Cardiac fibroblast (primary cell): ENCODE results near the gene BAIAP2L1.
"Not testable (repeated sequence)": the region's sequence is repeated elsewhere in the genome, so short reads cannot be mapped to it uniquely, and the experiment has no call there.

Experiments used
- DNase-seq, 2 donors: peaks; one replicate each; pipeline versions ENCODE4 v3.0.0 to v3.0.0-alpha.2; 2010; ENCODE audit warnings: low read depth in 2 of 2
- H3K4me3 ChIP-seq, 2 donors: replicated peaks in 1 of 2; 1 replicate in 1 of 2; 2 replicates in 1 of 2; pipeline ENCODE4 v1.5.1; 2011; ENCODE audit warnings: low read depth in 2 of 2, low read length in 2 of 2, mild to moderate bottlenecking in 2 of 2, moderate library complexity in 1 of 2
- TF ChIP-seq, protein P1 (sequence below): IDR thresholded peaks from one replicate; pipeline ENCODE4 v1.5.1; 2011; ENCODE audit warnings: low read depth, mild to moderate bottlenecking, low read length, inconsistent platforms

BAIAP2L1 gene

DNA sequence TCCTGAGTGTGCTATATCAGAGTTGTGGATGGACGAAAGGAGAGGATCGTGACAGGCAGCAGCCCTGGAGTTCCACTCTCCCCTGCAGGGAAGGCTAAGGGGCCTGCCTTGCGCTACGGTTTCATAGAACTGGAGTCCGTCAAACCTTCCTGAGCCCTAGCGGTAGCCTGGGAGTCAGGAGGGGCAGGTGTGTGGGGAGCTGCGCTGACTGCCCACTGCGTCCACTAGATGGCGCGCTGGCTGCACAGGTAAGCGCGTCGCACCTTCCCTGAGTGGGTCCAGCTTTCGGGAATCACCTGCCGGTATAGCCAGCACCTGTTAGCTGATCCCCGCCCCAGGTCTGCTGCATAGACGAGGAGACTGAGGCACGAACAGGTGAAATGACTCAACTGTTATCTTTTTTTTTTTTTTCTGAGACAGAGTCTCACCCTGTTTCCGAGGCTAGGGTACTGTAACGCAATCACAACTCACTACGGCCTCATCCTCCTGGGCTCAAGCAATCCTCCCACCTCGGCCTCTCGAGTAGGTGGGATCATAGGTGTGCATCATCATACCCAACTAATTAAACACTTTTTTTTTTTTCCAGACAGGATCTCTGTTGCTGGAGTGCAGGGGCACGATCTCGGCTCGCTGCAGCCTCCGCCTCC is 20.2 kb upstream of the BAIAP2L1 start:
- TF ChIP-seq, protein P1, sequence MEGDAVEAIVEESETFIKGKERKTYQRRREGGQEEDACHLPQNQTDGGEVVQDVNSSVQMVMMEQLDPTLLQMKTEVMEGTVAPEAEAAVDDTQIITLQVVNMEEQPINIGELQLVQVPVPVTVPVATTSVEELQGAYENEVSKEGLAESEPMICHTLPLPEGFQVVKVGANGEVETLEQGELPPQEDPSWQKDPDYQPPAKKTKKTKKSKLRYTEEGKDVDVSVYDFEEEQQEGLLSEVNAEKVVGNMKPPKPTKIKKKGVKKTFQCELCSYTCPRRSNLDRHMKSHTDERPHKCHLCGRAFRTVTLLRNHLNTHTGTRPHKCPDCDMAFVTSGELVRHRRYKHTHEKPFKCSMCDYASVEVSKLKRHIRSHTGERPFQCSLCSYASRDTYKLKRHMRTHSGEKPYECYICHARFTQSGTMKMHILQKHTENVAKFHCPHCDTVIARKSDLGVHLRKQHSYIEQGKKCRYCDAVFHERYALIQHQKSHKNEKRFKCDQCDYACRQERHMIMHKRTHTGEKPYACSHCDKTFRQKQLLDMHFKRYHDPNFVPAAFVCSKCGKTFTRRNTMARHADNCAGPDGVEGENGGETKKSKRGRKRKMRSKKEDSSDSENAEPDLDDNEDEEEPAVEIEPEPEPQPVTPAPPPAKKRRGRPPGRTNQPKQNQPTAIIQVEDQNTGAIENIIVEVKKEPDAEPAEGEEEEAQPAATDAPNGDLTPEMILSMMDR: peak; percentile 93
- peak; percentile 36 to 40 for DNase-seq

DNA sequence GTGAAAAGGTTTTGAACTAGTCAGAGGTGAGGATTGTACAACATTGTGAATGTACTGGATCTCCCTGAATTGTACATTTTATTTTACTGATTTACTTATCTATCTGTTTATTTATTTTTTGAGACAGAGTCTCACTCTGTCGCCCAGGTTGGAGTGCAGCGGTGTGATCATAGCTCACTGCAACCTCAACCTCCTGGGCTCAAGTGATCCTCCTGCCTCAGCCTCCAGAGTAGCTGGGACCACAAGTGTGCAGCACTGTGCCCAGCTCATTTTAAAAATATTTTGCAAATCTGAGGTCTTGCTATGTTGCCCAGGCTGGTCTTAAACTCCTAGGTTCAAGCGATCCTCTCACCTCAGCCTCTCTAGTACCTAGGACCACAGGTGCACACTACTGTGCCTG is 19.1 kb upstream of the BAIAP2L1 start:
- DNase-seq, H3K4me3 ChIP-seq: not testable (repeated sequence)

More for the DNA sequence above, 20.2 kb upstream of the BAIAP2L1 start:
- H3K4me3 ChIP-seq: no peak overlapping the region

DNA sequence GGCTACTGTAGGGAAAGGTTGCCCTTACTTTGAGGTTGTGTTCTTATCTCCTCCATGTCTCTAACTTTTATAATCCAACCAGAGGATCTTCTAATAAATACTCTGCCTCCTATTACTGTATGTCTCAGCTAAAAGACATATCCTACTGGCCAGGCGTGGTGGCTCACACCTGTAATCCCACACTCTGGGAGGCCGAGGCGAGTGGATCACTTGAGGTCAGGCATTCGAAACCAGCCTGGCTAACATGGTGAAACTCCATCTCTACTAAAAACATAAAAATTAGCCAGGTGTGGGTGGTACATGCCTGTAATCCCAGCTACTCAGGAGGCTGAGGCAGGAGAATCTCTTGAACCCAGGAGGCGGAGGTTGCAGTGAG is 18.4 kb upstream of the BAIAP2L1 start:
- not testable (repeated sequence) for DNase-seq, H3K4me3 ChIP-seq

DNA sequence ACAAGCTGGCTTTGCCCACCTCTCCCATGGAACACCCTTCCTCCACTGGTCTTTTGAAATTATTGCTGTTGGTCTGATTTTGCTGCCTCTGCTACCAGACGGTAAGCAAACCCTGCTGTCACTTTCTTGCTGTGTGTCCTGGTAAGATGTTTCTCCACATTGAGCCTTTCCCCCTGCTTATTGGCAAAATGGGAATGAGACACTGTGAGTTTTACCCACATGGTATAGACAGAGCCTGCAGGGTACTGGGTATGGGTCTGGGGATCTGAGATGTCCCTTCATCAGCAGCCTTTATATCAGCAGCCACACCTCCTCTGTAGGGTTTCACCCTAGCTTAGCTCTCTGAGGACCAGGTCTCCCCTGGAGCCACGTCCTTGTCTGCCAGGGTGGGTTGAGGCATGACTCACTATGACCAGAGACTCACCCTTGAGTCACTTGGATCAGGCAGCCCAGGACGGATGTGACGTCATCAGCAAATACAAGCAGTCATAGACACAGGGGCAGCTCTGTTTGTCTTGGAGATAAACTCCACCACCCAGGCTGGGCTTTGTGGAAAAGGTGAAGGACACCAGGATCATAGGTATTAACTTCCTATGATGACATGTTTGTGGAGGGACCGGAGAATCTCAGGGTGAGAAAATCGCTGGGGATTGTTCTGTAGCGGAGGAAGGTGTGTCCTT is 17.9 kb upstream of the BAIAP2L1 start:
- peak; percentile 91 to 98 for DNase-seq
- TF ChIP-seq, protein P1: no peak
- no peak overlapping the region for H3K4me3 ChIP-seq

DNA sequence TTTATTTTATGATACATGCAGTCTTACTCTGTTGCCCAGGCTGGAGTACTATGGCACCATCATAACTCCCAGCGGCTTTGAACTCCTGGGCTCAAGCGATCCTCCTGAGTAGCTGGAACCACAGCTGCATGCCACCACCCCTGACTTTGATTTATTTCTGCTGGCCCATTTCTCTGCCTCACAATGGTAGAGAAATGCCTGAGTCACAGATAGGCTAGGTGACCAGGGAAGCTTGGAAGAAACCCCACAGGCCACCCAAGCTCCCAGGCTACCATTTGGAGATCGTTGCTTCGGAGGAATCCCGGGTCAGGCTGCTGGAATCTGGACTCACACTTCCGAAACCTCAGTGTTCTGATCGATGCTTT is 17.4 kb upstream of the BAIAP2L1 start:
- DNase-seq: peak in 1 of 2 donors; percentile 59
- TF ChIP-seq, protein P1: no peak
- H3K4me3 ChIP-seq: no peak overlapping the region

DNA sequence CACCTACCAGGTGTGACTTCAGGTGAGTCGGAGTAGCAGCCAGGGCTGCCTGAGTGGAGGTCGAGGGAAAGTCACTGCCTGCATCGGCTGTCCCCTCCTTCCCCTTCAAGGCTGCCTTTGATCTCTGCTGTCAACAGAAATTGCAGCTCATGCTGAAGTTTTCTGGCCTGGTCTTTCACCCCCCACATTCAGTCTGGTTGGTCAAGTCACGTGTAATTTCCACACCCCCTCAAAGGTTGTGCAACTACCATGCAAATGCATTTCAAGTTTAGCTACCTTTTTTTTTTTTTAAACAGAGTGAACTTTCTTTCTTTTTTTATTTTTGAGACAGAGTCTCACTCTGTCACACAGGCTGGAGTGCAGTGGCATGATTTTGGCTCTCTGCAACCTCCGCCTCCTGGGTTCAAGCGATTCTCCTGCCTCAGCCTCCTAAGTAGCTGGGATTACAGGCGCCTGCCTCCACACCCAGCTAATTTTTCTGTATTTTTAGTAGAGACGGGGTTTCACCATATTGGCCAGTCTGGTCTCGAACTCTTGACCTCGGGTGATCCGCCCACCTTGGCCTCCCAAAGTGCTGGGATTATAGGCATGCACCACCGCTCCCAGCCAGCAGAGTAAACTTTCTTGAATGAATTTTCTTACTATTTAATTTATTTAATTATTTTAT is 16.8 kb upstream of the BAIAP2L1 start:
- H3K4me3 ChIP-seq: not testable (repeated sequence)
- DNase-seq: peak; percentile 64 to 76

DNA sequence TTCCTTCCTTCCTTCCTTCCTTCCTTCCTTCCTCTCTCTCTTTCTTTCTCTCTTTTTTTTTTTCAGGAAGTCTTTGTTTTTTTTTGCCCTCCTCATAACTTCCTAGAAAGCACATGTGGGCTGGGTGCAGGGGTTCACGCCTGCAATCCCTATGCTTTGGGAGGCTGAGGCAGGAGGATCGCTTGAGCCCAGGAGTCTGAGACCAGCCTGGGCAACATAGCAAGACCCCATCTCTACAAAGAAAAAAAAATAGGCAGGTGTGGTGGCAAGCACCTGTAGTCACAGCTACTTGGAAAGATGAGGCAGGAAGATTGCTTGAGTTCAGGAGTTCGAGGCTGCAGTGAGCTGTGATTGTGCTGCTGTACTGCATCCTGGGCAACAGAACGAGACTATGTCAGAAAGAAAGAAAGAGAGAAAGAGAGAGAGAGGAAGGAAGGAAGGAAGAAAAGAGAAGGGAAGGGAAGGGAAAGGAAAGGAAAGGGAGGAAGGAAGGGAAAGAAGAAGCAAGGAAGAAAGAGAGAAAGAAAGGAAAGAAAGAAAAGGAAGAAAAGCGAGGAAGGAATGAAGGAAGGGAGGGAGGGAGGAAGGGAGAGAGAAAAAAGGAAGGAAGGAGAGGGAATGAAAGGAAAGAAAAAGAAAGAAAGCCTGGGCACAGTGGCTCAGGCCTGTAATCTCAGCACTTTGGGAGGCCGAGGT is 13.5 kb upstream of the BAIAP2L1 start:
- no peak for DNase-seq
- TF ChIP-seq, protein P1: no peak
- H3K4me3 ChIP-seq: no peak overlapping the region

DNA sequence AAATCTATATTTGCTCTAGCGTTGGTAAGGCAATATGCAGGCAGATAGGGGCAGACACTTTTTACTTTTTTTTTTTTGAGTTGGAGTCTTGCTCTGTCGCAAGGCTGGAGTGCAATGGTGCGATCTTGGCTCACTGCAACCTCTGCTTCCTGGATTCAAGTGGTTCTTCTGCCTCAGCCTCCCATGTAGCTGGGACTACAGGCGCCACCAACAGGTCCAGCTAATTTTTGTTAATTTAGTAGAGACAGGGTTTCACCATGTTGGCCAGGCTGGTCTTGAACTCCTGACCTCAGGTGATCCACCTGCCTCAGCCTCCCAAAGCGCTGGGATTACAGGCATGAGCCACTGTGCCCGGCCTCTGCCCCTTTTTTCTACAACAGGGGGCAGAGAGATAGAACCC is 12.8 kb upstream of the BAIAP2L1 start:
- H3K4me3 ChIP-seq, DNase-seq: not testable (repeated sequence)
